GM12875 (cell line): ENCODE measurements around the gene OR6Q1.
"Not testable (repeated sequence)": the region's sequence is repeated elsewhere in the genome, so short reads cannot be mapped to it uniquely, and the experiment has no call there.

Source experiments
- H3K4me3 ChIP-seq: one replicate; pipeline ENCODE4 v1.5.1; 2011; ENCODE audit warnings: low read depth, low read length, control low read depth
- CTCF ChIP-seq: IDR thresholded peaks from 2 replicates; pipeline ENCODE4 v1.5.1; 2011; ENCODE audit warnings: low read depth, mild to moderate bottlenecking, control low read depth, inconsistent platforms, low read length, moderate library complexity, borderline replicate concordance; ENCODE audit not compliant: insufficient read depth

Gene OR6Q1, protein sequence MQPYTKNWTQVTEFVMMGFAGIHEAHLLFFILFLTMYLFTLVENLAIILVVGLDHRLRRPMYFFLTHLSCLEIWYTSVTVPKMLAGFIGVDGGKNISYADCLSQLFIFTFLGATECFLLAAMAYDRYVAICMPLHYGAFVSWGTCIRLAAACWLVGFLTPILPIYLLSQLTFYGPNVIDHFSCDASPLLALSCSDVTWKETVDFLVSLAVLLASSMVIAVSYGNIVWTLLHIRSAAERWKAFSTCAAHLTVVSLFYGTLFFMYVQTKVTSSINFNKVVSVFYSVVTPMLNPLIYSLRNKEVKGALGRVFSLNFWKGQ

GRCh38 chr11:58030653-58031052 is at the start of gene OR6Q1:
TSS of gene OR6Q1 (plus strand) at chr11:58030953. CDS start at chr11:58030953, 0 bp downstream.
- no peak for TF ChIP-seq CTCF
- H3K4me3 ChIP-seq = no peak within 1 kb of the TSS

- H3K4me3 ChIP-seq = no peak overlapping the region
- TF ChIP-seq CTCF = no peak
These were observed 49.2 kb upstream of the OR6Q1 start for GRCh38 chr11:57981536-57981935.

GRCh38 chr11:57982776-57983175 is 48.0 kb upstream of the OR6Q1 start:
- H3K4me3 ChIP-seq = no peak overlapping the region
- TF ChIP-seq CTCF = no peak

- TF ChIP-seq CTCF = no peak
- no peak overlapping the region for H3K4me3 ChIP-seq
These were observed 47.6 kb upstream of the OR6Q1 start for GRCh38 chr11:57983191-57983590.

- not testable (repeated sequence) for H3K4me3 ChIP-seq
These were observed 31.2 kb upstream of the OR6Q1 start for GRCh38 chr11:57999523-57999922.

- not testable (repeated sequence) for H3K4me3 ChIP-seq
These were observed 30.7 kb upstream of the OR6Q1 start for GRCh38 chr11:58000021-58000420.

DNA sequence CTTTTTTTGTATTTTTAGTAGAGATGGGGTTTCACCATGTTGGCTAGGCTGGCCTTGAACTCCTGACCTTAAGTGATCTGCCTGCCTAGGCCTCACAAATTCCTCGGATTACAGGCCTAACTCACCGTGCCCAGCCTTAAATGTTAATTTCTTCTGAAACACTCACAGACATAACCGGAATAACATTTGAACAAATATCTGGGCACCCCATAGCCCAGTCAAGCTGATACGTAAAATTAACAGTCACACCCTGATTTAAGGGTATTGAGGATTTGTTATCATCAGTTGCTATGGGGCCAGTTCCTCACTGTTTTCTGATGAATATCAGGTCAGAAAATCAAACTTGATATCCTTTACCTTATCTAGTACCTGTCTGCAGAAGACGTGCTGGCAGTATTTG is 30.1 kb upstream of the OR6Q1 start:
- no peak overlapping the region for H3K4me3 ChIP-seq
- TF ChIP-seq CTCF = no peak

DNA sequence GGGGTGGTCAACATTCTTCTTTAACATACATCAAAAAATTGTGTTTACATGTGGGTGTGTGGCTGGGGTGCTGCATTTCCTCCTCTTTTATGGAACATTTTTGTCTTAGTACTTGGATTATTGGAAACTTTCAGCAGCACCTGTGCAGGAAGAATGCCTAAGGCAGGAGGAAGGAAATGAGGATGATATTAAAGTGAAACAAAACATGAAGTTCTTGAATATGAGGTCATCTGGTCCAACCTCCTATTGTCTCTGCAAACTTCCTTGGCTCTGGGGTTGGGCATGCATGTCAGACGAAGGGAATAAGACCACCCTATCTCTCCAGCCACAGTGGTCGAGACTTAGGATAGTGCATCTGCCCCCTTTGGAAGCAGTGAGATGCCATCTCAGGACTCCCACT is 27.7 kb upstream of the OR6Q1 start:
- H3K4me3 ChIP-seq = no peak overlapping the region
- TF ChIP-seq CTCF = no peak
